ENCODE results near the gene TTLL7.

The TTLL7 gene

DNA sequence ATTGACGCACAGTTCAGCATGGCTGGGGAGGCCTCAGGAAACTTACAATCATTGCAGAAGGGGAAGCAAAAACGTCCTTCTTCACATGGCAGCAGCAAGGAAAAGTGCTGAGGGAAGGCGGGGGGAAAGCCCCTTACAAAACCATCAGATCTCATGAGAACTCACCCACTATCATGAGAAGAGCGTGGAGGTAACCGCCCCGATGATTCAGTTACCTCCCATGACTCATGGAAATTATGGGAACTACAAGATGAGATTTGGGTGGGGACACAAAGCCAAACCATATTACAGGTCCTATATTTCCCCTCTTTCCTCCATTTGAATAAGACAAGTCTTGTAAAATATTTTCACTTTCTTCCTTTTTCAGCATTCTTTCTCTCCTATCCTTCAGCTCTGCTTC lies 7.7 kb upstream of the TTLL7 start:
- DNase-seq (ENCODE audit: extremely low read depth, low read depth) = no peak
- TF ChIP-seq, protein P1, sequence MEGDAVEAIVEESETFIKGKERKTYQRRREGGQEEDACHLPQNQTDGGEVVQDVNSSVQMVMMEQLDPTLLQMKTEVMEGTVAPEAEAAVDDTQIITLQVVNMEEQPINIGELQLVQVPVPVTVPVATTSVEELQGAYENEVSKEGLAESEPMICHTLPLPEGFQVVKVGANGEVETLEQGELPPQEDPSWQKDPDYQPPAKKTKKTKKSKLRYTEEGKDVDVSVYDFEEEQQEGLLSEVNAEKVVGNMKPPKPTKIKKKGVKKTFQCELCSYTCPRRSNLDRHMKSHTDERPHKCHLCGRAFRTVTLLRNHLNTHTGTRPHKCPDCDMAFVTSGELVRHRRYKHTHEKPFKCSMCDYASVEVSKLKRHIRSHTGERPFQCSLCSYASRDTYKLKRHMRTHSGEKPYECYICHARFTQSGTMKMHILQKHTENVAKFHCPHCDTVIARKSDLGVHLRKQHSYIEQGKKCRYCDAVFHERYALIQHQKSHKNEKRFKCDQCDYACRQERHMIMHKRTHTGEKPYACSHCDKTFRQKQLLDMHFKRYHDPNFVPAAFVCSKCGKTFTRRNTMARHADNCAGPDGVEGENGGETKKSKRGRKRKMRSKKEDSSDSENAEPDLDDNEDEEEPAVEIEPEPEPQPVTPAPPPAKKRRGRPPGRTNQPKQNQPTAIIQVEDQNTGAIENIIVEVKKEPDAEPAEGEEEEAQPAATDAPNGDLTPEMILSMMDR (IDR thresholded peaks at IDR 0.05; ENCODE audit: low read depth, low read length) = no peak

DNA sequence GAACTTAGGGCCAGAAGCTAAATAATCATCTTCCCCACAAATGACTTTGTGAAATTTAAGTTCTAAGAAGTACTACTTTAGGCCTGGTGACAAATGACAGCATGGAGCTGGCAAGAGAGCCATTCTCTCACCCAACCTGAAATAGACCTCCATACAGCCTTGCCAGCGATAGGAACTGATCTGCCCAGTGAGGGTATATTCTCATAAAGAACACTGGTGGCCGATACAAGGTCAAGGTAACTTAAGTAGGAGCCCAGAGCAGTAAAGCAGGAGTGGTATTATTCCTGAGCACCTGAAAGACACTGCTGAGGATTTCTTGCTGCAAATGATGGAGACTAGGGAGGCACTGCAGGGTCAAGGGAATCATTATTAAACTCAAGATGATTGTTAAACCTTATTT lies 2.6 kb upstream of the TTLL7 start:
- no peak for DNase-seq (ENCODE audit: extremely low read depth, low read depth)
- TF ChIP-seq, protein P1 (IDR thresholded peaks at IDR 0.05; ENCODE audit: low read depth, low read length) = no peak

DNA sequence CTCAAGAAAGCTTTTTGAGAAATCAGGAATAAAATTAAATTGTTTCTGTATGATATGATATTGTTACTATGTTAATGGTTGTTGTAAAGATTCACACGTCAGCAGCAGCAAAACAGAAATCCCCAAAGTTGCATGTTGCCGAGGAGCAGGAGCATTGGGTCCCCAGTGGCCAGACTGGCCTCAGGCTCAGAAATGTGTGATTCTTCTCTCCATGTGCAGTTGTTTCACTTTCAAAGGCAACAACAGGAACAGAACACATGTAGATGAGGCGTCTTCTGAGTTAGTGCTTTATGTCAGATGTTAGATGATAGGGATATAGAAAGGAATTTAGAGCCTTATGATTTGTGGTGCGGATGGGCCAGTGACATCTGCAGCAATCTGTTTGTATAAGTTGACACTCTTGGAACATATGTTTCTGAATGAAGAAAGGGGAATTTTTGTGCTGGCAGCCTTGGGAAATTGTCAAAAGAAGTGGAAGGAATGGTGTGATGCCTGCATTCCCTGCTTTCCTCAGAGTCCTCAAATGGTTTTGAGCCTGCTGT lies 2.1 kb upstream of the TTLL7 start:
- TF ChIP-seq, protein P1 (IDR thresholded peaks at IDR 0.05; ENCODE audit: low read depth, low read length) = no peak
- DNase-seq (ENCODE audit: extremely low read depth, low read depth) = no peak

DNA sequence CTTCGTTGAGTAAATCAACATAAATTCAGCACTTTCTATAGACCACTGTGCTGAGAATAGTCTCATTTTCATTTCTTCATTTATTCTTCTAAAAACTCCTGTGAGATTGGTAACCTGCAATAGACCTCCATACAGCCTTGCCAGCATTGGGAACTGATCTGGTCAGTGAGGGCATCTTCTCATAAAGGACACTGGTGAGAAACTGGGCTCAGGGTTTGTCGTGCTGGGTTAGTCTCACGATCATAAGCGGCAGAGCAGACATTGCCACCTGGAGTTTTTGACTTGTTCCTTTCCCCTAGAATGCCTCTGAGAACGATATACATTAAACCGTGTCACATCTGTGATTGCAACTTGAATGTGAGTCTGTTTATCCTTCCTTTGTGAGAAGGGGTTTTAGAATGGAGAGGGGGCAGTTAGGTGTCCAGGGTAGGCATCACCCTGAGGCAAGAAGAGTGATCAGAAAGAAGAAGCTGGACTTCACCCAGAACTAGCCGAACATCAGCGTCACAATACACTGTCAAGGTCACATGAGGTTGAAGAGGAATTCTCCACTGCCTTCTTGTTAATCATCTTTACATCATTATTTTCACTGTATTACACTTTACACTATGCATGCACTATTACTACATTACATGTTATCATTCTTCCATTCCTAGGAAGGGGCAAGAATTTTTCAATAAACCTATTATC lies 1.4 kb upstream of the TTLL7 start:
- DNase-seq (ENCODE audit: extremely low read depth, low read depth) = no peak
- TF ChIP-seq, protein P1 (IDR thresholded peaks at IDR 0.05; ENCODE audit: low read depth, low read length) = no peak

DNA sequence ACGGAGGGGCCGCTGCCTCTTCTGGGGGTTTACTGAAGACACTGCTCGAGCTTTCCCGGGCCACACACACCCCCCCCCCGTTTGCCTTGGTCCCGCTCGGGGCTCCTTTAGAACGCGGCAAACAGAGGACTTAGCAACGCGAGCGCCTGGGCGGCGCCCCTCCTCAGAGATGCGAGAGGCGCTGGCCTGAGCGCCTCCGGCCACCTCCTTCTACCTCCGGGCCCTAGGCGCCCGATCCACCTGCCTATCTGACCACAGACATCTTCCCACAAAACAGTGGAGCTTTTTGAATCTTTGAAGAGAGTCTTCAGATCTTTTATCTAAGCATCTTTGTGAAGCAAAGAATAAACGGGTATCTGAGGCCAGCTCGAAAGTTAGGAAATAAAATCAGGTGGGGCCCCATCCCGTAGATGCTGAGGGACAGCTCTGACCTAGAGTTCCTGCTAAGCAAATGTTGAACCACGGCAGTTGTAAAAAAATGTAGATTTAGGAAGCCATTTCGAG lies 436 bp upstream of the TTLL7 start:
- TF ChIP-seq, protein P1 (IDR thresholded peaks at IDR 0.05; ENCODE audit: low read depth, low read length) = no peak
- peak; percentile 31 for DNase-seq (ENCODE audit: extremely low read depth, low read depth)

DNA sequence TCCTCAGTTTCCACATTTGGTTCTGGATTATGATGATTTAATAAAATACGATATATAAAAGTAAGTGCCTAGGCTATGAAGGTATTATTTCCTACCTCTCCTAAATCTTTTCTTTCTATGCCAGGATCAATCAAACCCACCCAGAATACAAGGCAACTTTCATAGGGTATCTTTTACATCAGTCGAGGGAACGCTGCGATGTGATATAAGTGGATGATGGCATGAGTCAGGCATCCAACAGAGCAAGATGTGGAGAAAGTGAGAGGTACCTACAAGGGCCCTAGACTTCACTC lies 781 bp downstream of the TTLL7 start:
- no peak for DNase-seq (ENCODE audit: extremely low read depth, low read depth)
- TF ChIP-seq, protein P1 (IDR thresholded peaks at IDR 0.05; ENCODE audit: low read depth, low read length) = no peak

DNA sequence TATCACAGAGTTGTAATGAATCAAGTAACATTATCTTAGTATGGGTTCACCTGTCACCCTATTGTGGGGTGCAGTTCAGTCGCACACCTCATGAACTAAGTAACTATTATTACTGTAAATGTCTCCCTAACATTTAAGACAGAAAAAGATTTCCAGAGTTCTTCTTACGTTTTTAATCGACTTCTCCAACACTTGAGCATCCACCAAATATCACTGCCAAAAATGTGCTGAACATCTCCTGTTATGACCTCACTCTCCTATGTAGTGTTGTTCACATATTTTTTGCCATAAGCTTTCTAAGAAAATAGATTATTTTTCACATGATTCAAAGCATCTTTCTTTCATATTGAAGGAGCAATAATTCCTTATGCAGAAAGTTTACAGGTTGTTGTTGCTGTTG lies 1.3 kb downstream of the TTLL7 start:
- no peak for DNase-seq (ENCODE audit: extremely low read depth, low read depth)
- TF ChIP-seq, protein P1 (IDR thresholded peaks at IDR 0.05; ENCODE audit: low read depth, low read length) = no peak

All from AG09319 (cell line).